Stimulated activated CD4-positive, alpha-beta T cell treated with anti-CD3 and anti-CD28 coated beads, Interleukin-12 subunit alpha, Interleukin-12 subunit beta, amount 100 ng/mL, for 4 hours (primary cell): ENCODE measurements around the gene TAF11L3.
"Not testable (repeated sequence)": the region's sequence is repeated elsewhere in the genome, so short reads cannot be mapped to it uniquely, and the experiment has no call there.

ENCODE experiments used
- DNase-seq: peaks from one replicate; pipeline ENCODE4 v3.0.0-alpha.2; 2020

The TAF11L3 gene

GRCh38 chr5:17518067-17518466 lies at the start of gene TAF11L3:
Gene TAF11L3, plus strand, starts transcription at chr5:17518367.
- not testable (repeated sequence) for DNase-seq

GRCh38 chr5:17470064-17470463 lies 48.1 kb upstream of the TAF11L3 start:
- no peak for DNase-seq

- DNase-seq, result not testable (repeated sequence)
These were observed 43.1 kb upstream of the TAF11L3 start for GRCh38 chr5:17475064-17475463.

- no peak for DNase-seq
These were observed 41.1 kb upstream of the TAF11L3 start for GRCh38 chr5:17477043-17477442.

- no peak for DNase-seq
These were observed 40.4 kb upstream of the TAF11L3 start for GRCh38 chr5:17477573-17478265.

GRCh38 chr5:17481378-17481777 lies 36.8 kb upstream of the TAF11L3 start:
- no peak for DNase-seq

GRCh38 chr5:17482790-17483189 lies 35.4 kb upstream of the TAF11L3 start:
- DNase-seq, result no peak

GRCh38 chr5:17486464-17487173 lies 31.5 kb upstream of the TAF11L3 start:
- DNase-seq, result not testable (repeated sequence)

- DNase-seq, result no peak
These were observed 31.0 kb upstream of the TAF11L3 start for GRCh38 chr5:17487174-17487512.

- not testable (repeated sequence) for DNase-seq
These were observed 26.9 kb upstream of the TAF11L3 start for GRCh38 chr5:17491257-17491656.

GRCh38 chr5:17492770-17493169 lies 25.4 kb upstream of the TAF11L3 start:
- no peak for DNase-seq

- DNase-seq, result no peak
These were observed 20.7 kb upstream of the TAF11L3 start for GRCh38 chr5:17497446-17497845.

GRCh38 chr5:17497931-17498330 lies 20.2 kb upstream of the TAF11L3 start, which contains the start of gene TAF11L2:
Gene TAF11L2, plus strand, starts transcription at chr5:17498231.
- DNase-seq, result not testable (repeated sequence)

- DNase-seq, result no peak
These were observed 6.3 kb upstream of the TAF11L3 start for GRCh38 chr5:17511775-17512325.

- DNase-seq, result not testable (repeated sequence)
These were observed 641 bp upstream of the TAF11L3 start for GRCh38 chr5:17517526-17517925.

- DNase-seq, result not testable (repeated sequence)
These were observed 1.3 kb downstream of the TAF11L3 start for GRCh38 chr5:17519508-17519907.

GRCh38 chr5:17521501-17521900 lies 3.3 kb downstream of the TAF11L3 start, which contains the start of gene TAF11L4:
Gene TAF11L4, plus strand, starts transcription at chr5:17521801.
- not testable (repeated sequence) for DNase-seq

- not testable (repeated sequence) for DNase-seq
These were observed 6.8 kb downstream of the TAF11L3 start, which contains the start of gene TAF11L5 for GRCh38 chr5:17524935-17525334. Gene TAF11L5, plus strand, starts transcription at chr5:17525235.

- DNase-seq, result not testable (repeated sequence)
These were observed 8.3 kb downstream of the TAF11L3 start for GRCh38 chr5:17526504-17526903.

- not testable (repeated sequence) for DNase-seq
These were observed 10.2 kb downstream of the TAF11L3 start, which contains the start of gene TAF11L6 for GRCh38 chr5:17528369-17528768. Gene TAF11L6, plus strand, starts transcription at chr5:17528669.
